HG03060 (cell line): ENCODE results near the gene OR51B6.
"Not testable (repeated sequence)": the region's sequence is repeated elsewhere in the genome, so short reads cannot be mapped to it uniquely, and the experiment has no call there.

Experiments used
- ATAC-seq: cut with Tn5 transposase; IDR thresholded peaks from one replicate; pipeline ENCODE4 v1.9.1; 2021; ENCODE audit warnings: low read depth, moderate number of reproducible peaks; ENCODE audit not compliant: unreplicated experiment

The OR51B6 gene

DNA sequence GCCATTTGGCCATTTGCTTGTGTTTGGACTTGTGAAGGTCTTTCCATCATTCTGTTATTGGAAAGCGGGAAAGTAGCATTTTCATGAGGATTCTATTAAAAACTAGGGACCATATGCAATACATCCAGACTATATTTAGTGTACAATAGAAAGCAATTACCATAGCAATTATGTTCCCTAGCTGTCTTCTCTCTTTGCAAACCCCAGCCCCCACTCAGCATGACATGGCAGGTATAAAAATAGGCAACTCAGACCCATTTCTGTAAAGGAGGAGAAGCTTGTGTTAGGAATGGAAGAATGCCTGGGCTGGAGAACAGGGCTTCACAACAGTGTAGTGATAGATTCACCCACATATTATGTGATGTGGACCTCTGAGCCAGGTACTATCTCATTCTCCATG is 12.4 kb downstream of the OR51B6 start:
- ATAC-seq: no peak

DNA sequence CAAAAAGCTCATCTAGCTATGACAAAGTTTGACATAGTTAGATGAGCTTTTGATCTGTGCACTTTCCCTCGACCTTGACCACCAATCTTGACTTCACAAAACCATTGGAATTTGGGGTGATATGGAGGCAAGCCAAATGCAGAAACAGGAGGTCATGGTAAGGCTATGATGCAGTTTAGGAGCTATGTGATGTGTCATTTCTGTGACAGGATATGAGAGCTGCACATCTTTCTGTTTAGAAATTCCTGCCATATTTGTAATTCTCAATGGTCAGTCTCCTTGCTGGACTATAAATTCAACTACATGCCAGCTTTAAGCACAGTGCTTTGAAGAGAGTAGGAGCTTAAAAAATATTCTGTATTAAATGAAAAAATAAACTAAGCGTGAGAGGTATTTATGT is 12.9 kb downstream of the OR51B6 start:
- no peak for ATAC-seq

DNA sequence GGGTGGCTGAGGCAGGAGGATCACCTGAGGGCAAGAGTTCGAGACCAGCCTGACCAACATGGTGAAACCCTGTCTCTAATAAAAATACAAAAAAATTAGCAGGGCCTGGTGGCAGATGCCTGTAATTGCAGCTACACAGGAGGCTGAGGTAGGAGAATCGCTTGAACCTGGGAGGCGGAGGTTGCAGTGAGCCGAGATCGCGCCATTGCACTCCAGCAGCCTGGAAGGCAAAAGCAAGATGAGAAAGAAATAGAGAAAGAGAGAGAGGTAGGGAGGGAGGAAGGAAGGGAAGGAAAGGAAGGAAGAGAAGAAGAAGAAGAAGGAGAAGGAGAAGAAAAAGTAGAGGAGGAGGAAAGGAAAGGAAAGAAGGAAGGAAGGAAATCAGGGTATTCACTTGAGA is 15.1 kb downstream of the OR51B6 start:
- not testable (repeated sequence) for ATAC-seq

DNA sequence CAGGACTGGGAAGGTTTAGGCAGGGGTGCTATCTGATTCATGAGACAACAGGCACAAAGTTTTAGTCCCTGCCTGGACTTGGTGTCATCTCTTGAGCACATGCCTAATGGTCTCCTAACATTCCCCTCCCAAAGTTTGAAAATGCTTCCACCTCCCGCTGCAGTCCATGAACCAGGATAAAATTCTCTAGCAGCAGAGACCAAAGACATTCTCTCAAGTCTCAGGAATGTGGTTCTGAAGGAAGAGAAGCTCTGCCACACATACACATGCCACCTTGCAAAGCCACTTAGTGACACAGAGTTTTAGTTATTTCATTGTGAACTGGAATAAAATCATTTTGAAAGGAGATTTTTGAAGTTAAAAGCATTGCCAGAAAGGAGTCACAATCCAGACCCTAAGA is 15.5 kb downstream of the OR51B6 start:
- ATAC-seq: no peak

DNA sequence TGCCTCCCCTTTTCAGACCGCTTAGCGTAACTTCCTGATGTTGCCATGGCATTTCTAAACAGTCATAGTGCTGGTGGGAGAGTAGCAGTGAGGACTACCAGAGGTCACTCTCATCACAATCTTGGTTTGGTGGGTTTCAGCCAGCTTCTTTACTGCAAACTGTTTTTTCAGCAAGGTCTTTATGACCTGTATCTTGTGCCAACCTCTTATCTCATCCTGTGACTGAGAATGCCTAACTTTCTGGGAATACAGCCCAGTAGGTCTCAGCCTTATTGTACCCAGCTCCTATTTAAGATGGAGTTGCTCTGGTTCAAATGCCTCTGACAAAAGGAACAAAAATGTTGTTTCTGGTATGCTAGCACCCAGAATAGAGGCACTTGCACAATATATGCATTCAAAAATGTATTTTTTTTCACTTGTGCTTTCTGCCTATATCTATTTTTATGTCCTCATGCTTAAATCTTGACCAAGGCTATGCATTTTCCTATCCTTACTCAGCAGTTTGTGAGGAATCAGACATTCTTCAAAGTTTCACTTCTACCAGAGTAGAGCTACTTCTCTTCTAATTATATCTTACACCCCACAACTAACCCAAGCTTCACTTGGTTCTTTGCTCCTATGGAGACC is 16.3 kb downstream of the OR51B6 start:
- no peak for ATAC-seq

DNA sequence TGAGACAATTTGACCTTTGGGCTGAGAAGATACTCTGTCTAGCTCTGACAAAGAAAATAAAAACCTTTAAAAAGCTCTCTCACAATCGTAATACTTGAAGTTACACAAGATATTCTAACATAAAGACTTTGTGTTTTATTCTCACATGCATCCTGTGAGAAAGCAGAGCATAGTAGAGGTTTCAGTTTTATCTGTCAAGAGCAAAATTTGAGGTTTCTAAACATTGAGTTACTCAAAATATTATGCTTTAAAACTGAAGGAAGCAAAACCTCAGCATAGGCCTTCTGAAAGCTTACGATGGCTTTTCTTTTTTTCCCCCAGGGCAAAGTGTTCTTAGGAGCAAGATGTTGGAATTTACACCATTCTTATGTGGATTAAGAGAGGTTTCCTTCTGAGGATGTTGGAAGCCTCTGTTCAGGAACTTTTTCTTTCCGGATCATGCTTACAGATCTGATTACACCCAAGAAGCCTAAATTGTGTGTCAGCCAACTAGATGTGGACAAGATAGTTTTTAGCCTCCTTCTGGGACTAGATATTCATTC is 17.3 kb downstream of the OR51B6 start:
- ATAC-seq: no peak

DNA sequence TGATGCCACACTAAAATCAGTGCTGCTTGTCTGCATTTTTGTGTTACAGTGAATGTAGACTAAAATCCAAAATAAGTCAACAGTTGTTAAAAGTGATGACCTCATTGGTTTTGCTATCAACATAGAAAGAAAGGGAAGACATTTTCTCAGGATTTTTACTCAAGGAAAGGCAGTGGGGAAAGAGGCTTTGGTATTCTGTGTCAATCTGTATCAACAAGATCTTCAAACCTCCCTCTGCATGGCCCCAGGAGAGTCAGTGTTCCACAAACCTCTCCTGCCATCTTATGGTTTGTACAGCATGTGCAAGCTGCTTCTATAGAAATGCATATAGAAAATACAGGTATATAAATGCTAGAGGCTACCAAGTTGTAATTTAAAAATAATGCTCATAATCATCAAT is 18.5 kb downstream of the OR51B6 start:
- peak; percentile 50 for ATAC-seq

DNA sequence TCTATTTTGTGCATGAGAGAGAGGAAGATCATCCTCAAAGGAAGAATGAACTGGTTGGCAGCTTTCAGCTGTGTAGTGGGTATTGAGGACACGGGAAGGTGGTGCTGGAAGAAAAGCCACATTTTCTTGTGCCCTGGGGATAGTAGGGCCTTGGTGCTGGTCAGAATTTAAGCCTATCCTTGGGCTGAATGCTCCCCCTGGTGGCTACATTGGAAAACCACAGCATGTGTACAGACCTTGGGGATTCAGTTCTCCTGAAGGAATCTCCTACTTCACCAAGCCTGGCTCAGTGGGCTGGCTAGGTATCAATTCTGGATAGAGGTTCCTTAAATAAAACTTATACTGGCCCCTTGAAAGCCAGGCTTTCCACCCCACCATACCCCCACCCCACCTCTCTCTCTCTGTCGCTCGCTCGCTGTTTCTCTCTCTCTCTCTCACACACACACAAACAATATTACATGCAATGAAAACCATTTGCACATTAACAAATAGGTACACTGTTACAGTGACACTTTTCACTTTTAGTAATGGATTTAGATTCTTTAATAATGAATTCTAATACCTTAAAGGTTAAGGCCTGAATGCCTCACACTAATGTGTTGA is 29.5 kb downstream of the OR51B6 start:
- no peak for ATAC-seq

DNA sequence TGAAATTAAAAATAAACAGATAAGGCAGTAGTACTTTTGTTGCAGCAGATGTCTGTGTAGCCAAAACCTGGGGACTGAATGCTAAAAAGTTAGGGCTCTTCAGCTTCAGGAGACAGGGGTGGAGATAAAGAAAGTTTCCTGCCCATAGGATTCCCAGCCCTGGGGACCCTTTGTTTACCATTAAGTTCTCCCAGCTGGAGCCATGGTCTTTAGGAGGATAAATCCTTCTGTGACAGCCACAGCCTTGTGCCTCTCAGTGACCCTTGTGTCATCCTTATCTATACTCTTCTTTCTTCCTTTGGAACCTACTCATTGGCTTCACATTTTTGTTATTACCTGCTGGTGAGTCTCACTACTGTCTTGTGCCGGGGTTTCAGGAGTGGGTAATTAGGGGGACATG is 32.3 kb downstream of the OR51B6 start, which contains the start of gene OR51M1:
Gene OR51M1 (plus strand): TSS at position 237 of the 400 bp plus-strand sequence. CDS start 5,587 bp downstream, outside the sequence.
- no peak for ATAC-seq

DNA sequence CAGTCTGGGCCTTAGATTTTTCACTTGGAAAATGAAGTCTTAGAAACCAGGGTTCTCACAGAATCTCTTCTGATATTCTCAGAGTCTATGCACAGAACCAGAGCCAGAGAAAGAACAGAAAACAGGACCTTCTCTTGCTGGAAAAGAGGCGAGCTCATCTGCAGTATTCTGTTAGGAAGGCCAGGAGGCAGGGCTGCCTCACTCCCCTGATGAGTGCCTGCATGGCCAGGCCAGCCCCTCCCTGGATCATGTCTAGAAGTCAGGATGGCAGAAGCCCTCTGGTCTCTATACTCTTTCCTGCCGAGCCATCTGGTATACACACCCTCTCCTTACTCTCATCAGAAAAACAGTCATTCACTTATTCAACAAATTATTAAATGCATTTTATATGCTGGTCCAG is 33.0 kb downstream of the OR51B6 start:
- no peak for ATAC-seq

DNA sequence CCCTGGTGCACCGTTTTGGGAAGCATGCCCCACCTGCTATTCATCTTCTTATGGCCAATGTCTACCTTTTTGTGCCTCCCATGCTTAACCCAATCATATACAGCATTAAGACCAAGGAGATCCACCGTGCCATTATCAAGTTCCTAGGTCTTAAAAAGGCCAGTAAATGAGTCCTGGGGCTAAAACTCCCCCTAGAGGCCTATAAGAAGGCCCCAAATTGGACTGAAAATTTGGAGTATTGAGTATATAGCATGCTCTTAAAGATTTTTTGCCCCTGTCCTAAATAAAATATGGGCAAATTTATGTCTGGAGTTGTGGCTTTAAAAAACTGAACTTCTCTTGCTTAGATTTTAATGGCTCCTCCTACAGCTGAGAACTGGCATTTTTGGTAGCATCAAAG is 38.9 kb downstream of the OR51B6 start:
- no peak for ATAC-seq

DNA sequence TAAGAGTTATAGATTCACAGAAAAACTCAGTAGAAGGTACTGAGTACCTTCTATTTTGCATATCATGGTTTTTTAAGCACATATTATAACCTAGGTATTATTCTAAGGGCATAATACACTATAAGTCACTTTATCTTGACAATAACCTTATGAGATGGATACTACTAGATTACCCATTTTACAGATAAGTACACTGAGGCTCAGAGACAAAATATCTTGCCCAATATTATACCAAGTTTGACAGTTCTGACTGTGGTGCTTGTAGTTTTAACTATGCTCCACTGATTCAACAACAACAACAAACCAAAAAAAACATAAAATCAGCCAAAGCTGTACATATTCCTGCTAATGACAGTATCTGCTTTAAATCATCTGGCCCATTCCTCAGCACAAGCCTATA is 42.8 kb downstream of the OR51B6 start:
- no peak for ATAC-seq

DNA sequence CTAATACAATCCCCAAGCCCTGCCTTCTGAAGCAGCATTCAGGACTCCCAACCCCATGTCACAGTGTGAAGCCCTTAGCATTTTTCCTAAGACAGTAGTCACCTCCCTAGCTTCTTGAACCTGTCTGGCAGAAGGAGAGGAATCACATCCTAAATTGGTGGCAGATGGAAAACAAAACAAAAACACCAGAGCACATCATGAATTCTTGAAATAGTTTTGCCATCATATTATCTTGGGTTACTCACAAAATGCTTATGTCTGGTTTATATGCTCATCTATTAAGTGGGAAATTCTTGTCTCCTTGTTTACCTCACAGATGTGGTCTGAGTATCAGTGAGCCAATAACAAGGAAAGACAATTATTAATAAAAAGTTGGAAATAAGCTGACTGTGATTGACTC is 47.6 kb downstream of the OR51B6 start:
- ATAC-seq: no peak
